ENCODE data around the gene SH3BP1. TPM values are rescaled to one million over a fixed set of nuclear protein-coding genes. Genes with fewer than 3 reads are reported as not detected.

SH3BP1 gene
- total and polyA plus RNA-seq, 2 donors (not counting 1 experiment from before 2014, with no cell fraction given): 44.0 to 69.7 TPM

GRCh38 chr22:37604074-37604473, 35.4 kb upstream of the SH3BP1 start:
- Mint-ChIP-seq H3K27me3 (peaks cover 20% of the 10 kb centered on the region), H3K9me3 (ENCODE audit: insufficient read depth) (no peaks in the 10 kb centered on the region), H3K4me3 (no peak overlapping the region), H3K4me1 (peaks cover 12% of the 10 kb centered on the region), H3K27ac (no peak overlapping the region)
- DNase-seq (no peak), ATAC-seq (ENCODE audit: low read depth) (no peak)
- Histone ChIP-seq H3K4me1 (ENCODE audit: control insufficient read depth in 2 of 2, insufficient read depth in 2 of 2, low read length in 2 of 2) (peaks cover 8 to 16% of the 10 kb centered on the region in 2 donors), H3K9ac (ENCODE audit: low read length) (no peak overlapping the region), H3K27me3 (replicated peaks in 1 of 4; ENCODE audit: control extremely low read depth in 1 of 4, control insufficient read depth in 3 of 4, insufficient read depth in 4 of 4, low read length in 3 of 4) (peaks cover 0 to 3% (median 1%) of the 10 kb centered on the region in 4 experiments), H3K36me3 (replicated peaks in 1 of 2; ENCODE audit: control extremely low read depth in 1 of 2, control insufficient read depth in 1 of 2, extremely low read depth in 1 of 2, insufficient read depth in 2 of 2, low read length in 1 of 2) (no peaks in the 10 kb centered on the region), H3K27ac (ENCODE audit: low read length in 2 of 2) (no peak overlapping the region), H3K79me2 (ENCODE audit: control insufficient read depth, insufficient read depth, low read length) (peaks cover 7% of the 10 kb centered on the region), H4K20me1 (ENCODE audit: control insufficient read depth, insufficient read depth, low read length, poor library complexity, severe bottlenecking) (no peaks in the 10 kb centered on the region), H2AFZ (ENCODE audit: insufficient read depth, low read depth, low read length, poor library complexity, severe bottlenecking) (no peak overlapping the region), H3K9me3 (ENCODE audit: control extremely low read depth in 1 of 3, control insufficient read depth in 2 of 3, insufficient read depth in 1 of 3, low read length in 2 of 3) (no peaks in the 10 kb centered on the region), H3K4me2 (replicated peaks; ENCODE audit: low read depth, low read length, poor library complexity, severe bottlenecking) (no peak overlapping the region), H3K4me3 (ENCODE audit: control extremely low read depth in 1 of 5, extremely low read depth in 1 of 5, insufficient read depth in 1 of 5, low read depth in 2 of 5, low read length in 4 of 5) (no peak overlapping the region)
- CTCF ChIA-PET: interaction anchor here (0.9 to 1.4 kb wide), 2 partner anchors 12 to 14 kb away, joined by 3 to 5 read pairs; no protein-coding TSS in a partner anchor
- intact Hi-C loops (cut with micrococcal nuclease): loop anchor here (10.0 kb wide), 1 partner anchor 901 kb away; the partner anchor contains the start of gene DDX17
- TF ChIP-seq CTCF (IDR thresholded peaks at IDR 0.05): no peak
- no peak for TF ChIP-seq EZH2 (IDR thresholded peaks at IDR 0.05; ENCODE audit: borderline replicate concordance, insufficient read depth, low read depth, low read length, poor library complexity, severe bottlenecking)
- POLR2A ChIA-PET: no interaction called here
- WGBS (ENCODE audit: insufficient coverage): 87% methylated on average over 3 of the region's 6 CpGs

- CTCF ChIA-PET: interaction anchor here (0.9 to 30.7 kb wide), 3 partner anchors 12 to 77 kb away, joined by 6 to 620 read pairs (median 67); partner anchors contain the start of gene SH3BP1
- Histone ChIP-seq H3K79me2 (ENCODE audit: control insufficient read depth, insufficient read depth, low read length) (peaks cover 15% of the 10 kb centered on the region), H3K9me3 (ENCODE audit: control extremely low read depth in 1 of 3, control insufficient read depth in 2 of 3, insufficient read depth in 1 of 3, low read length in 2 of 3) (no peaks in the 10 kb centered on the region), H3K27me3 (replicated peaks in 1 of 4; ENCODE audit: control extremely low read depth in 1 of 4, control insufficient read depth in 3 of 4, insufficient read depth in 4 of 4, low read length in 3 of 4) (peaks cover 0 to 2% (median 0%) of the 10 kb centered on the region in 4 experiments), H4K20me1 (ENCODE audit: control insufficient read depth, insufficient read depth, low read length, poor library complexity, severe bottlenecking) (peaks cover 4% of the 10 kb centered on the region), H2AFZ (ENCODE audit: insufficient read depth, low read depth, low read length, poor library complexity, severe bottlenecking) (no peak overlapping the region), H3K4me1 (ENCODE audit: control insufficient read depth in 2 of 2, insufficient read depth in 2 of 2, low read length in 2 of 2) (peaks cover 15 to 24% of the 10 kb centered on the region in 2 donors), H3K4me3 (ENCODE audit: control extremely low read depth in 1 of 5, extremely low read depth in 1 of 5, insufficient read depth in 1 of 5, low read depth in 2 of 5, low read length in 4 of 5) (no peak overlapping the region), H3K27ac (ENCODE audit: low read length in 2 of 2) (no peak overlapping the region), H3K4me2 (replicated peaks; ENCODE audit: low read depth, low read length, poor library complexity, severe bottlenecking) (no peak overlapping the region), H3K9ac (ENCODE audit: low read length) (no peak overlapping the region), H3K36me3 (replicated peaks in 1 of 2; ENCODE audit: control extremely low read depth in 1 of 2, control insufficient read depth in 1 of 2, extremely low read depth in 1 of 2, insufficient read depth in 2 of 2, low read length in 1 of 2) (no peaks in the 10 kb centered on the region)
- TF ChIP-seq EZH2 (IDR thresholded peaks at IDR 0.05; ENCODE audit: borderline replicate concordance, insufficient read depth, low read depth, low read length, poor library complexity, severe bottlenecking) (no peak), CTCF (IDR thresholded peaks at IDR 0.05) (no peak)
- intact Hi-C loops (cut with micrococcal nuclease): loop anchor here (5.0 to 10.0 kb wide), 2 partner anchors 712 to 900 kb away; partner anchors contain the start of genes CSNK1E and DDX17
- POLR2A ChIA-PET: no interaction called here
- Mint-ChIP-seq H3K27me3 (peaks cover 17% of the 10 kb centered on the region), H3K4me1 (peaks cover 19% of the 10 kb centered on the region), H3K27ac (no peak overlapping the region), H3K9me3 (ENCODE audit: insufficient read depth) (no peaks in the 10 kb centered on the region), H3K4me3 (no peak overlapping the region)
- DNase-seq: no peak
- ATAC-seq (ENCODE audit: low read depth): no peak
- 8% methylated on average over 4 of the region's 5 CpGs for WGBS (ENCODE audit: insufficient coverage)
These were observed 34.6 kb upstream of the SH3BP1 start for GRCh38 chr22:37604875-37605274.

Measured in B cell (primary cell).